ENCODE data around the gene SENP3.

DNA sequence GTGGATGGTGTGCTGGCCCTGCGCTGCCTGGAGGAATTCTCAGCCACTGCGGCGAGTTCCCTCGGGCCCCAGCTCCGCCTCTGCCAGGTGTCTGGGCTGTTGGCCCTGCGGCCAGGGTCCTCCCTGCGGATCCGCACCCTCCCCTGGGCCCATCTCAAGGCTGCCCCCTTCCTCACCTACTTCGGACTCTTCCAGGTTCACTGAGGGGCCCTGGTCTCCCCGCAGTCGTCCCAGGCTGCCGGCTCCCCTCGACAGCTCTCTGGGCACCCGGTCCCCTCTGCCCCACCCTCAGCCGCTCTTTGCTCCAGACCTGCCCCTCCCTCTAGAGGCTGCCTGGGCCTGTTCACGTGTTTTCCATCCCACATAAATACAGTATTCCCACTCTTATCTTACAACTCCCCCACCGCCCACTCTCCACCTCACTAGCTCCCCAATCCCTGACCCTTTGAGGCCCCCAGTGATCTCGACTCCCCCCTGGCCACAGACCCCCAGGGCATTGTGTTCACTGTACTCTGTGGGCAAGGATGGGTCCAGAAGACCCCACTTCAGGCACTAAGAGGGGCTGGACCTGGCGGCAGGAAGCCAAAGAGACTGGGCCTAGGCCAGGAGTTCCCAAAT is 4.5 kb upstream of the SENP3 start:
- TF ChIP-seq CTCF (conservative IDR thresholded peaks at IDR 0.05; ENCODE audit: low read depth, low read length) (no peak), EZH2 (IDR thresholded peaks at IDR 0.05; ENCODE audit: borderline replicate concordance, low read depth, low read length, poor library complexity, severe bottlenecking) (no peak)
